ENCODE data around the gene RND1. TPM values are rescaled to one million over a fixed set of nuclear protein-coding genes. Genes with fewer than 3 reads are reported as not detected.

RND1 gene
- total and polyA plus RNA-seq, 2 of the 8 experiments (the other 6 are each of a cell fraction or from before 2014, with no cell fraction given) = 15.8 to 17.1 TPM

GRCh38 chr12:48823281-48823680, 42.4 kb downstream of the RND1 start (continued):
- no peak for TF ChIP-seq CHD7 (IDR thresholded peaks at IDR 0.05; ENCODE audit: insufficient replicate concordance, low read length)
